Measurements from ENCODE around the gene TOP2A. TPM values are rescaled to one million over a fixed set of nuclear protein-coding genes. Genes with fewer than 3 reads are reported as not detected.
A peak's percentile ranks its signal among the peaks of the same experiment; 100 is the strongest.

TOP2A gene
- total and polyA plus RNA-seq, 7 donors, result 0.14 to 0.84 (median 0.32) TPM; not detected in 1

- DNase-seq (no peak), ATAC-seq (peak in 2 of 4 donors; percentile 43 to 54)
- intact Hi-C loops (cut with DNase I), result no loop called here
- Histone ChIP-seq H3K4me3 (no peak overlapping the region), H3K36me3 (ENCODE audit: insufficient read depth in 1 of 2, low read depth in 1 of 2) (no peaks in the 10 kb centered on the region), H3K9me3 (no peaks in the 10 kb centered on the region), H3K4me1 (no peaks in the 10 kb centered on the region), H3K27me3 (ENCODE audit: insufficient read depth in 3 of 3, low read length in 2 of 3) (no peaks in the 10 kb centered on the region), H3K27ac (no peak overlapping the region)
- peak; percentile 28 for TF ChIP-seq CTCF (IDR thresholded peaks at IDR 0.05)
- 70 to 79% (median 70%) methylated on average over 6 of the region's 6 CpGs for WGBS, 3 donors
These were observed 16.1 kb upstream of the TOP2A start for GRCh38 chr17:40433551-40434415.

GRCh38 chr17:40432864-40433528, 15.3 kb upstream of the TOP2A start:
- no peak overlapping the region for H3K4me3 ChIP-seq
- peak in 2 of 4 donors; percentile 6 to 33 for ATAC-seq
- TF ChIP-seq CTCF (IDR thresholded peaks at IDR 0.05), result no peak
- H3K9me3 ChIP-seq, result no peaks in the 10 kb centered on the region
- intact Hi-C loops (cut with DNase I), result no loop called here
- DNase-seq, result no peak
- WGBS, 3 donors, result 40 to 50% (median 43%) methylated on average over 2 of the region's 2 CpGs
- no peak overlapping the region for H3K27ac ChIP-seq
- no peaks in the 10 kb centered on the region for H3K27me3 ChIP-seq (ENCODE audit: insufficient read depth in 3 of 3, low read length in 2 of 3)
- no peaks in the 10 kb centered on the region for H3K36me3 ChIP-seq (ENCODE audit: insufficient read depth in 1 of 2, low read depth in 1 of 2)
- H3K4me1 ChIP-seq, result no peaks in the 10 kb centered on the region

- DNase-seq (no peak), ATAC-seq (no peak)
- intact Hi-C loops (cut with DNase I), result no loop called here
- H3K27me3 ChIP-seq (ENCODE audit: insufficient read depth in 3 of 3, low read length in 2 of 3), result no peaks in the 10 kb centered on the region
- no peaks in the 10 kb centered on the region for H3K9me3 ChIP-seq
- TF ChIP-seq CTCF (IDR thresholded peaks at IDR 0.05), result no peak
- no peaks in the 10 kb centered on the region for H3K36me3 ChIP-seq (ENCODE audit: insufficient read depth in 1 of 2, low read depth in 1 of 2)
- WGBS, 3 donors, result 91 to 100% (median 94%) methylated on average over 3 of the region's 3 CpGs
- H3K4me3 ChIP-seq, result no peak overlapping the region
- no peak overlapping the region for H3K27ac ChIP-seq
- no peaks in the 10 kb centered on the region for H3K4me1 ChIP-seq
These were observed 13.5 kb upstream of the TOP2A start for GRCh38 chr17:40431231-40431602.

GRCh38 chr17:40430272-40431230, 12.9 kb upstream of the TOP2A start:
- Histone ChIP-seq H3K27me3 (ENCODE audit: insufficient read depth in 3 of 3, low read length in 2 of 3) (no peaks in the 10 kb centered on the region), H3K36me3 (ENCODE audit: insufficient read depth in 1 of 2, low read depth in 1 of 2) (no peaks in the 10 kb centered on the region), H3K4me1 (no peaks in the 10 kb centered on the region), H3K9me3 (no peaks in the 10 kb centered on the region), H3K4me3 (no peak overlapping the region), H3K27ac (no peak overlapping the region)
- intact Hi-C loops (cut with DNase I), result no loop called here
- 93 to 94% (median 94%) methylated on average over 10 of the region's 10 CpGs for WGBS, 3 donors
- ATAC-seq (no peak), DNase-seq (no peak)
- TF ChIP-seq CTCF (IDR thresholded peaks at IDR 0.05), result no peak
